VCaP (cell line): ENCODE measurements around the gene RO60.

Experiments used
- H3K27ac ChIP-seq: fragments of 450-650 bp; 2 replicates; pipeline ENCODE4 v1.5.1; 2017
- TF ChIP-seq, protein P1 (sequence below): fragments of 450-650 bp; conservative IDR thresholded peaks from 2 replicates; pipeline ENCODE4 v1.5.1; 2017; ENCODE audit warnings: mild to moderate bottlenecking, moderate library complexity

The RO60 gene

DNA sequence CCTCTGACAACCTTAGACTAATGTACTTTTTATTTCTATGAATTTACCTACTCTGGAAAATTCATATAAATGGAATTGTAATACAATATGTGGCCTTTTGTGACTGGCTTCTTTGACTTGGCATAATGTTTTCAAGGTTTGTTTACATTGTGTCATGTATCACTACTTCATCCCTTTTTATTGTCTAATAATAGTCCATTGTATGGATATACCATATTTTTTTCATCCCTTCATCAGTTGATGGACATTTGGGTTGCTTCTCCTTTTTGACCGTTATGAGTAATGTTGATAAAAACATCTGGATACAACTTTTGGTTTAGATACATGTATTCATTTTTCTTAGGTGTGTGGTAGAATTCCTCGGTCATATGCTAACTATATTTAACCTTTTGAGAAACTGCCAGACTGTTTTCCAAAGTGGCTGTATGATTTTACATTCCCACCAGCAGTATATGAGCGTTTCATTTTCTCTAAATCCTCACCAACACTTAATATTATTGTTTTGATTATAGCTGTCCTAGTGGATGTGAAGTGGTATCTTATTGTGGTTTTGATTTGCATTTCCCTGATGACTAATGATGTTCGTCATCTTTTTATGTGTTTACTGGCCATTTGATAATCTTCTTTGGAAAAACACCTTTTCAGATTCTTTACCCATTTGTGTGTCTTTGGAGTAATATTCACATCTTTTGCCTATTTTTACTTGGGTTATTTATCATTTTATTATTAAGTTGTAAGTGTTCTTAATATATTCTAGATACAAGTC is 3.5 kb downstream of the RO60 start:
- TF ChIP-seq, protein P1, sequence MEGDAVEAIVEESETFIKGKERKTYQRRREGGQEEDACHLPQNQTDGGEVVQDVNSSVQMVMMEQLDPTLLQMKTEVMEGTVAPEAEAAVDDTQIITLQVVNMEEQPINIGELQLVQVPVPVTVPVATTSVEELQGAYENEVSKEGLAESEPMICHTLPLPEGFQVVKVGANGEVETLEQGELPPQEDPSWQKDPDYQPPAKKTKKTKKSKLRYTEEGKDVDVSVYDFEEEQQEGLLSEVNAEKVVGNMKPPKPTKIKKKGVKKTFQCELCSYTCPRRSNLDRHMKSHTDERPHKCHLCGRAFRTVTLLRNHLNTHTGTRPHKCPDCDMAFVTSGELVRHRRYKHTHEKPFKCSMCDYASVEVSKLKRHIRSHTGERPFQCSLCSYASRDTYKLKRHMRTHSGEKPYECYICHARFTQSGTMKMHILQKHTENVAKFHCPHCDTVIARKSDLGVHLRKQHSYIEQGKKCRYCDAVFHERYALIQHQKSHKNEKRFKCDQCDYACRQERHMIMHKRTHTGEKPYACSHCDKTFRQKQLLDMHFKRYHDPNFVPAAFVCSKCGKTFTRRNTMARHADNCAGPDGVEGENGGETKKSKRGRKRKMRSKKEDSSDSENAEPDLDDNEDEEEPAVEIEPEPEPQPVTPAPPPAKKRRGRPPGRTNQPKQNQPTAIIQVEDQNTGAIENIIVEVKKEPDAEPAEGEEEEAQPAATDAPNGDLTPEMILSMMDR = no peak
- H3K27ac ChIP-seq = no peak overlapping the region

DNA sequence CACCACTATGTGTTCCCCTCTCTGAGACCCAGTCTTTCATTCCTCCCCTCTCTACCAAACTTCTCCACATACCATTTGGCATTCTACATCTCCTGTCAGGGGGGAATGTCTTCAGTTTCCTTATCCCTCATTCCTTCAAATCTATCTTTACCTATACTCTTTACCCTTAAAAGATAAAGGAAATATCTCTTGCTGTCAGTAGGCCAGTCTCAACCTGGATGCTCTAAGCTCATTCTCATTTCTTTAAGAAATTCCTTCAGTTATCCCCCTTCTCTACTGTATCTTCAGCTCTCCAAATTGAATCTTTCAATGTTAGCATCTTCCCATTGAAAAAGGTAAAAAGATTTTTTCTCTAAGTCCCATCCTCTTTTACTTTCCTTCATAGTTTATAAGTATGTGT is 6.5 kb downstream of the RO60 start:
- TF ChIP-seq, protein P1 = no peak
- peak overlapping the region; percentile 23; the same call in 1 of the 2 replicates for H3K27ac ChIP-seq

DNA sequence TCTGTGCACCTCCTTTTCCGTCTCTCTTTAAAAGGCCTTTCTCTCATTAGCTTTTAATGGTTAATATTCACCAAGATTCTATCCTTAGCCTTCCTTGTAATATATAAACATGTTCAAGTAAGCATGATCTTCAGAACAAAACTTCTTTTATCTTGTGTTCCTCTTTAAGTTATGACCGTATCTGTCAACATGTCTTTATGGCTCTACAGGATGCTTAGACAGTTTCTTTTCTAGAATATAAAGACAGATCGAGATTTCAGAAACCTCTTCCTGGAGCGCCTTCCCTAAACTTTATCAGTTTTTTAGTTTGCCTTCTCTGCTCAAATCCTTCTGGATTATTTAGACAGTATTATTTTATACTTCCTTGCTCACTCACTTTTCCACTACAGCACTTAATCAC is 7.2 kb downstream of the RO60 start:
- H3K27ac ChIP-seq = peak overlapping the region; percentile 23; the same call in 1 of the 2 replicates
- TF ChIP-seq, protein P1 = no peak

DNA sequence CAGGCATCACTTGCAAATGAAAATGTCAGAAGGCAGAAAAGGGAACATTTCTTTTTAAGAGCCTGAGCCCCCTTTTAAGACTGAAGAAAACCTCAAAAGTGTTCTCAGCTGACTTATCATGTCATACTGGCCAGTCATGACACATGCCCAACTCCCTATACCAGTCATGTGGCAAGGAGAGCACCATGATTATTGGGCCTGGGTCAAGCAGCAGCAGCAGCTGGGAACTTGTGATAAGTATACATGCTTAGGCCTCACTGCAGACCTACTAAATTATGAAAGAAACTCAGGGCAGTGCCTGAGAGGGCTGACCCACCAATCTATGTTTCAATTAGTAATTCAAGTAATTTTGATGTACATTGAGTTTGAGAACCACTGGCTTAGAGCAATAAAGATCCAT is 8.6 kb downstream of the RO60 start:
- TF ChIP-seq, protein P1 = no peak
- H3K27ac ChIP-seq = no peak overlapping the region

DNA sequence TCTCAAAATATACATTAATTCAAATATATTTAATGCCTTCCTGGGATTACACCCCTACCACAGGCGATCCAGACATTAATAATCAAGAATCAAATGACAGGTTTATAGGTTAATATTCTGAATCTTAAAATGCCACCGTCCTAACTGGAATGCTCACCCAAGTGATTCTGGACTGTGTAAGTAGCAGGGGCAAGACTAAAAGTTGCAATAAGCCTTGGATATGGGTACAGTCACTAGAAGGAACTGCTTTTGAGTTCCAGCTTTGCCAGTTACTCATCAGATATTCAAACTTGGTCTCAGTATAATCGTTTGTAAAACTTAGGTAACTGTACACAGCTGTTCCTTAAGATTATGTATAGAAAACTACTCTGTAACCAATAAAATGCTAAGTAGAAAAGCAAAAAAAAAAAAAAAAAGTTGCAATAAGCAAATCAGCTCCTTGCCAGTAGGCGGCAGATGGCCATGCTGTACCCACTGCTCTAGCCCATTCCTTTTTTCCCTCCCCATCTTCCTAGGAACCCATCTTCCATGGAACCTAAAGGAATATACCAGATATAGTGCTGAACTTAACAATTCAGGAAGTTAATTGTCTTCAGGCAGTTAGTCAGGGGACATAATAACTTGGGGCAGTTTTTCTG is 10.5 kb downstream of the RO60 start:
- no peak overlapping the region for H3K27ac ChIP-seq
- TF ChIP-seq, protein P1 = peak; percentile 57

DNA sequence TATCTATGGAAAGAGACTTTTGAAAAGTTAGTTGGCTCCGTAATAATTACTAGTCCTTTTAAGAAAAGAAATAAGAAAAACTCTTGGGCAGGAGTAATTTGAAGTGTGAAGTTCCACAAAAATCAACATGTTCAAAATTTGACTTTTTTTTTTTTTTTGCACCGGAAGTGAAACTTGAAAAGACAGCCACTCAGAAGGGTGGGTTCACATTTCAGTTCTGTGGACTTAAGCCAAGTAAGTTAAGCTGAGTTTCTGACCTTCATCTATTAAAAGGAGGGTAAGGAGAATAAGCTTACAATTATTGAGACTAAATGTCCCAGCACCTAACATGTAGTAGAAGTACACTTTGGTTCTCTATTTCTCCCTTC is 11.0 kb downstream of the RO60 start:
- no peak overlapping the region for H3K27ac ChIP-seq
- TF ChIP-seq, protein P1 = 0 out of 2 replicates have a peak, but pooled peaks have one; percentile 8

DNA sequence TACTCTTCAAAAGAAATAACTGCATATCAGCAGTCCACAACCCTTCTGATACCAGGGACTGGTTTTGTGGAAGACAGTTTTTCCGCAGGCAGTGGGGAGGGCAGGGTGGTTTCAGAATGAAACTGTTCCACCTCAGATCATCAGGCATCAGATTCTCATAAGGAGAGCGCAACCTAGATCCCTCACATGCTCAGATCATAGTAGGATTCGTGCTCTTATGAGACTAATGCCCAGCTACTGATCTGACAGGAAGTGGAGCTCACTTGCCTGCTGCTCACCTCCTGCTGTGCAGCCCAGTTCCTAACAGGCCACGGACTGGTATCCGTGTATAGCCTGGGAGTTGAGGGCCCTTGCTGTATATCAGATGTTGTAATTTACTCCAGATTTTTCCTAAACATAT is 11.5 kb downstream of the RO60 start:
- TF ChIP-seq, protein P1 = no peak
- no peak overlapping the region for H3K27ac ChIP-seq
